K562 (cell line): ENCODE measurements around the gene HNRNPF. TPM values are rescaled to one million over a fixed set of nuclear protein-coding genes. Genes with fewer than 3 reads are reported as not detected.

Experiments used
- ATF3 ChIP-seq, 2 experiments: fragments of 450-650 bp in 1 of 2; sonication (generic) in 1 of 2; formaldehyde crosslinking in 1 of 2; IDR thresholded peaks in 1 of 2; conservative IDR thresholded peaks in 1 of 2; 2 replicates each; pipeline versions ENCODE4 v1.6.1 to v1.8.1; 2016 to 2023; ENCODE audit warnings: mild to moderate bottlenecking in 2 of 2, moderate library complexity in 2 of 2, inconsistent platforms in 1 of 2, missing genetic modification reagents in 1 of 2
- BRD4 ChIP-seq: fragments of 200-600 bp; sonication (generic); IDR thresholded peaks from 2 replicates; pipeline ENCODE4 v1.6.1; 2017; ENCODE audit warnings: inconsistent platforms
- CBX1 ChIP-seq: sonication (generic); IDR thresholded peaks from 2 replicates; pipeline ENCODE4 v1.6.1; 2016; ENCODE audit warnings: antibody characterized with exemption, low read depth, mild to moderate bottlenecking
- COPS2 ChIP-seq: fragments of 450-650 bp; conservative IDR thresholded peaks from 2 replicates; pipeline ENCODE4 v1.6.1; 2016; ENCODE audit warnings: mild to moderate bottlenecking, moderate library complexity
- ETV1 ChIP-seq: fragments of 450-650 bp; conservative IDR thresholded peaks from 2 replicates; pipeline ENCODE4 v1.6.1; 2016; ENCODE audit warnings: missing genetic modification characterization, control low read depth, low read depth, missing compliant biosample characterization
- ETV5 ChIP-seq: sonication (generic); formaldehyde crosslinking; IDR thresholded peaks from 2 replicates; pipeline ENCODE4 v1.4.0; 2020; ENCODE audit warnings: low read depth, mild to moderate bottlenecking, missing genetic modification reagents
- FIP1L1 ChIP-seq: fragments of 200-400 bp; formaldehyde crosslinking; IDR thresholded peaks from 2 replicates; pipeline ENCODE4 v1.6.1; 2018; ENCODE audit warnings: mild to moderate bottlenecking, low read depth, low read length; ENCODE audit not compliant: poor library complexity, severe bottlenecking
- FOSL1 ChIP-seq: fragments of 200-800 bp; sonication (Bioruptor generic); conservative IDR thresholded peaks from 2 replicates; pipeline ENCODE4 v1.6.1; 2016; ENCODE audit warnings: missing genetic modification characterization, missing compliant biosample characterization
- HDAC8 ChIP-seq: fragments of 450-650 bp; IDR thresholded peaks from 2 replicates; pipeline ENCODE4 v1.6.1; 2016; ENCODE audit warnings: mild to moderate bottlenecking, missing genetic modification characterization, moderate library complexity, missing compliant biosample characterization
- HMG20A ChIP-seq: fragments of 450-650 bp; formaldehyde crosslinking; conservative IDR thresholded peaks from 2 replicates; pipeline ENCODE4 v1.4.0; 2020; ENCODE audit warnings: mild to moderate bottlenecking, mixed read lengths
- JUND ChIP-seq, 2 experiments: IDR thresholded peaks; 2 replicates in 1 of 2; 3 replicates in 1 of 2; pipeline ENCODE4 v1.6.1; 2011; ENCODE audit warnings: borderline replicate concordance in 2 of 2, low read depth in 2 of 2, low read length in 2 of 2, improper control_type of control experiment in 1 of 2, missing biosample characterization in 1 of 2, missing genetic modification characterization in 1 of 2, missing genetic modification reagents in 1 of 2
- KLF16 ChIP-seq: IDR thresholded peaks from 2 replicates; pipeline ENCODE4 v1.6.1; 2016; ENCODE audit warnings: antibody characterized with exemption
- LCOR ChIP-seq: sonication (generic); formaldehyde crosslinking; IDR thresholded peaks from 2 replicates; pipeline ENCODE4 v1.8.0; 2022; ENCODE audit warnings: mild to moderate bottlenecking, missing genetic modification reagents
- MYNN ChIP-seq, 2 experiments: sonication (generic); formaldehyde crosslinking in 1 of 2; IDR thresholded peaks; 2 replicates each; pipeline versions ENCODE4 v1.5.0 to v1.6.1; 2016 to 2020; ENCODE audit warnings: antibody characterized with exemption in 1 of 2, missing genetic modification reagents in 1 of 2
- PTTG1 ChIP-seq: fragments of 450-650 bp; IDR thresholded peaks from 2 replicates; pipeline ENCODE4 v1.6.1; 2016; ENCODE audit warnings: low read depth, mild to moderate bottlenecking, missing genetic modification characterization, missing compliant biosample characterization
- SIN3B ChIP-seq: fragments of 450-650 bp; IDR thresholded peaks from 2 replicates; pipeline ENCODE4 v1.6.1; 2017; ENCODE audit warnings: low read depth, mild to moderate bottlenecking, moderate library complexity
- SMARCC2 ChIP-seq: fragments of 450-650 bp; IDR thresholded peaks from 2 replicates; pipeline ENCODE4 v1.6.1; 2017; ENCODE audit warnings: antibody characterized with exemption, moderate library complexity, mild to moderate bottlenecking, low read depth
- TAF7 ChIP-seq: fragments of 450-650 bp; IDR thresholded peaks from 2 replicates; pipeline ENCODE4 v1.6.1; 2016; ENCODE audit warnings: missing genetic modification characterization, missing compliant biosample characterization
- ZNF347 ChIP-seq: fragments of 450-650 bp; formaldehyde crosslinking; IDR thresholded peaks from 2 replicates; pipeline ENCODE4 v1.4.0; 2020; ENCODE audit warnings: low read depth, mild to moderate bottlenecking, moderate library complexity
- polyA plus RNA-seq, 8 experiments: library from polyadenylated mRNA; depleted of rRNA in 4 of 8; stranded (reverse) in 5 of 8; unstranded in 3 of 8; fragments of >200 nt; fragmentation: Nextera tagmentation in 2 of 8; fragmentation: Illumina TruSeq in 1 of 8; extraction: Ambion mirVana in 2 of 8; extraction: Trizol in 1 of 8; gene quantifications; 2 replicates each; pipeline versions ENCODE4 v1.2.1 to v1.2.3, GENCODE V29; 2011 to 2014; ENCODE audit warnings: inconsistent platforms in 1 of 8, missing spikeins in 1 of 8
- total RNA-seq, 7 experiments: library from RNA; depleted of rRNA in 6 of 7; stranded (reverse); fragments of >200 nt in 6 of 7; fragmentation: Illumina TruSeq in 2 of 7; extraction: Trizol in 2 of 7; gene quantifications; 2 replicates each; pipeline versions ENCODE4 v1.2.1 to v1.2.3, GENCODE V29; 2011 to 2021; ENCODE audit warnings: low replicate concordance in 1 of 7
- TF ChIP-seq, protein P1 (sequence below): IDR thresholded peaks from 2 replicates; pipeline ENCODE4 v1.6.1; 2011; ENCODE audit not compliant: insufficient read length; ENCODE audit errors: extremely low read depth
- TF ChIP-seq, protein P2 (sequence below), 2 experiments: fragments of 450-650 bp; IDR thresholded peaks; 2 replicates each; pipeline ENCODE4 v1.6.1; 2018; ENCODE audit warnings: mild to moderate bottlenecking in 2 of 2, low read depth in 1 of 2; ENCODE audit not compliant: partially characterized antibody in 2 of 2

Gene HNRNPF
- total and polyA plus RNA-seq, 9 of the 15 experiments (the other 6 are each of a cell fraction or from before 2014, with no cell fraction given) = 192 to 489 (median 416) TPM

- peak; percentile 58 for TF ChIP-seq JUND (IDR thresholded peaks at IDR 0.05; ENCODE audit: borderline replicate concordance, low read depth, low read length)
- TF ChIP-seq JUND (tag; IDR thresholded peaks at IDR 0.05; ENCODE audit: borderline replicate concordance, low read depth, low read length) = peak; percentile 38; the same call in 1 of the 3 replicates
- TF ChIP-seq LCOR (CRISPR knock-in tag) = peak; percentile 67; the same call in 1 of the 2 replicates
- TF ChIP-seq FIP1L1 = peak; percentile 38
- peak; percentile 27 for TF ChIP-seq CBX1
- no peak for TF ChIP-seq HMG20A (CRISPR knock-in tag)
- TF ChIP-seq, protein P1, sequence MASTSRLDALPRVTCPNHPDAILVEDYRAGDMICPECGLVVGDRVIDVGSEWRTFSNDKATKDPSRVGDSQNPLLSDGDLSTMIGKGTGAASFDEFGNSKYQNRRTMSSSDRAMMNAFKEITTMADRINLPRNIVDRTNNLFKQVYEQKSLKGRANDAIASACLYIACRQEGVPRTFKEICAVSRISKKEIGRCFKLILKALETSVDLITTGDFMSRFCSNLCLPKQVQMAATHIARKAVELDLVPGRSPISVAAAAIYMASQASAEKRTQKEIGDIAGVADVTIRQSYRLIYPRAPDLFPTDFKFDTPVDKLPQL = no peak
- TF ChIP-seq SIN3B = peak; percentile 26; the same call in 1 of the 2 replicates
- TF ChIP-seq ETV1 (tag) = peak; percentile 97
- TF ChIP-seq MYNN (IDR thresholded peaks at IDR 0.05) = peak; percentile 91; the same call in 1 of the 2 replicates
- no peak for TF ChIP-seq MYNN (CRISPR knock-in tag; IDR thresholded peaks at IDR 0.05)
- TF ChIP-seq KLF16 = no peak
- peak; percentile 93 for TF ChIP-seq ETV5 (CRISPR knock-in tag)
- TF ChIP-seq BRD4 = peak; percentile 5; the same call in 1 of the 2 replicates
- TF ChIP-seq PTTG1 (tag) = no peak
- TF ChIP-seq HDAC8 = no peak
- 0 out of 2 replicates have a peak, but pooled peaks have one; percentile 16 for TF ChIP-seq ATF3 (IDR thresholded peaks at IDR 0.05)
- 0 out of 2 replicates have a peak, but pooled peaks have one; percentile 38 for TF ChIP-seq ATF3 (CRISPR knock-in tag; conservative IDR thresholded peaks at IDR 0.05)
- TF ChIP-seq, protein P2, sequence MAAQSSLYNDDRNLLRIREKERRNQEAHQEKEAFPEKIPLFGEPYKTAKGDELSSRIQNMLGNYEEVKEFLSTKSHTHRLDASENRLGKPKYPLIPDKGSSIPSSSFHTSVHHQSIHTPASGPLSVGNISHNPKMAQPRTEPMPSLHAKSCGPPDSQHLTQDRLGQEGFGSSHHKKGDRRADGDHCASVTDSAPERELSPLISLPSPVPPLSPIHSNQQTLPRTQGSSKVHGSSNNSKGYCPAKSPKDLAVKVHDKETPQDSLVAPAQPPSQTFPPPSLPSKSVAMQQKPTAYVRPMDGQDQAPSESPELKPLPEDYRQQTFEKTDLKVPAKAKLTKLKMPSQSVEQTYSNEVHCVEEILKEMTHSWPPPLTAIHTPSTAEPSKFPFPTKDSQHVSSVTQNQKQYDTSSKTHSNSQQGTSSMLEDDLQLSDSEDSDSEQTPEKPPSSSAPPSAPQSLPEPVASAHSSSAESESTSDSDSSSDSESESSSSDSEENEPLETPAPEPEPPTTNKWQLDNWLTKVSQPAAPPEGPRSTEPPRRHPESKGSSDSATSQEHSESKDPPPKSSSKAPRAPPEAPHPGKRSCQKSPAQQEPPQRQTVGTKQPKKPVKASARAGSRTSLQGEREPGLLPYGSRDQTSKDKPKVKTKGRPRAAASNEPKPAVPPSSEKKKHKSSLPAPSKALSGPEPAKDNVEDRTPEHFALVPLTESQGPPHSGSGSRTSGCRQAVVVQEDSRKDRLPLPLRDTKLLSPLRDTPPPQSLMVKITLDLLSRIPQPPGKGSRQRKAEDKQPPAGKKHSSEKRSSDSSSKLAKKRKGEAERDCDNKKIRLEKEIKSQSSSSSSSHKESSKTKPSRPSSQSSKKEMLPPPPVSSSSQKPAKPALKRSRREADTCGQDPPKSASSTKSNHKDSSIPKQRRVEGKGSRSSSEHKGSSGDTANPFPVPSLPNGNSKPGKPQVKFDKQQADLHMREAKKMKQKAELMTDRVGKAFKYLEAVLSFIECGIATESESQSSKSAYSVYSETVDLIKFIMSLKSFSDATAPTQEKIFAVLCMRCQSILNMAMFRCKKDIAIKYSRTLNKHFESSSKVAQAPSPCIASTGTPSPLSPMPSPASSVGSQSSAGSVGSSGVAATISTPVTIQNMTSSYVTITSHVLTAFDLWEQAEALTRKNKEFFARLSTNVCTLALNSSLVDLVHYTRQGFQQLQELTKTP (IDR thresholded peaks at IDR 0.05; ENCODE audit: low read depth in 1 of 2, partially characterized antibody in 2 of 2) = peak; percentile 68 to 91
- no peak for TF ChIP-seq COPS2
- TF ChIP-seq SMARCC2 = no peak
- TF ChIP-seq FOSL1 (tag) = 0 out of 2 replicates have a peak, but pooled peaks have one; percentile 12
- TF ChIP-seq ZNF347 (CRISPR knock-in tag) = no peak
- peak; percentile 70 for TF ChIP-seq TAF7 (tag)
Measured at GRCh38 chr10:43396928-43397624, 11.9 kb downstream of the HNRNPF start (continued).
